HG02571 (cell line): ENCODE results near the gene TRIM39.
"Not testable (repeated sequence)": the region's sequence is repeated elsewhere in the genome, so short reads cannot be mapped to it uniquely, and the experiment has no call there.

Source experiments
- ATAC-seq: cut with Tn5 transposase; IDR thresholded peaks from one replicate; pipeline ENCODE4 v1.9.1; 2021; ENCODE audit warnings: mild to moderate bottlenecking, moderate library complexity; ENCODE audit not compliant: unreplicated experiment

The TRIM39 gene

DNA sequence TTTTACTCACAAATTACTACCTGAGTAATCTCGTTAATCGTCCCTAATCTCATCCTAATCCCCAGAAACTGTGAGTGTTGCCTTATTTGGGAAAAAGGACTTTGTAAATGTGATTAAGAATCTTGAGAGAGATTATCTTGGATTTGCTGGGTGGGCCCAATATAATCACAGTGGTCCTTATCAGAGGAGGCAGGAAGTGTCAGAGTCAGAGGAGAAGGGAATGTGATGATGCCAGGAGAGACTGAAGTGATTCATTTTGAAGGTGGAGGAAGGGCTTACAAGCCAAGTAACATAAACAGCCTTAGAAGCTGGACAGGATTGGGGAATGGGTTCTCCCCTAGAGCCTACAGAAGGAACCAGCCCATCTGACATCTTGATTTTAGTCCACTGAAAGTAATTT lies 34.9 kb downstream of the TRIM39 start:
- no peak for ATAC-seq

DNA sequence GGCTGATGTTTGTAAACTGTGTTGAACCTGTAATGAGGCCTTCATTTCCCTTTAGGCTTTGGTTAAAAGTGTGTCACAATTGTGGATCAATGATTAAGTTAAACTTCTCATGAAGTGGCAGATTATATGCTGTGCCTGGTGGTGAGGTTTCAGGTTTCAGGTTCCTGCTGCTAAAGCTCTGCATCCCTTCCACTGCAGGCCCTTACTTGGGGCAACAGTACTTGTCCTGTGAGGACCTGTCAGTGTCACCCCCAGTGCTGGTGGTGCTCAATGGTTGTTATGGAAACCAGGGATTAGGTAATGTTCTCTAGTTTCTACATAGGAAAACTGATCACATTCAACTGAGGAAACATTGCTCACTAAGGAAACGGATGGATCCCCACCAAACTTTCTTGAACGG lies 36.7 kb downstream of the TRIM39 start:
- no peak for ATAC-seq

DNA sequence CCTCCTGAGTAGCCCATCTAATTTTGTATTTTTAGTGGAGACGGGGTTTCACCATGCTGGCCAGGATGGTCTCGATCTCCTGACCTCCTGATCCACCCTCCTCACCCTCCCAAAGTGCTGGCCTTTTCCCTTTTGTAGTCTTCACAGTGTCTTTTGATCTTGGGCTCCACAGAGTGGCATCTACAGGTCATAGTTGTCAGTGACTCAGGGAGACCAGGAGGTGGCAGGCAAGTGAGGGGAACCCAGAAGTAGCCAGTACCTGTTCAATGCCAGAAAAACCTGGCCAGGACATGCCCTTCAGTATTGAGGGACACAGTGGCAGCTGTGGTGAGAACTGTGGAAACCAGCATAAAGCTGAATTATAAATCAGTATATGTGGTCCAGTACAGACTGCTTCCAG lies 37.9 kb downstream of the TRIM39 start:
- no peak for ATAC-seq

DNA sequence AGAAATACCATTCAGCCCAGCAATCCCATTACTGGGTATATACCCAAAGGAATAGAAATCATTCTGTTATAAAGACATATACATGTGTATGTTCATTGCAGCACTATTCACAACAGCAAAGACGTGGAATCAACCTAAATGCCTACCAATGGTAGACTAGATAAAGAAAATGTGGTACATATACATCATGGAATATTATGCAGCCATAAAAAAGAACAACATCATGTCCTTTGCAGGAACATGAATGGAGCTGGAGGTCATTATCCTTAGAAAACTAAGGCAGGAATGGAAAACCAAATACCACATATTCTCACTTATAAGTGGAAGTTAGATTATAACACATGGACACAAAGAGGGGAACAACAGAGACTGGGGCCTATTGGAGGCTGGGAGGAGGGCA lies 42.6 kb downstream of the TRIM39 start:
- ATAC-seq = not testable (repeated sequence)

DNA sequence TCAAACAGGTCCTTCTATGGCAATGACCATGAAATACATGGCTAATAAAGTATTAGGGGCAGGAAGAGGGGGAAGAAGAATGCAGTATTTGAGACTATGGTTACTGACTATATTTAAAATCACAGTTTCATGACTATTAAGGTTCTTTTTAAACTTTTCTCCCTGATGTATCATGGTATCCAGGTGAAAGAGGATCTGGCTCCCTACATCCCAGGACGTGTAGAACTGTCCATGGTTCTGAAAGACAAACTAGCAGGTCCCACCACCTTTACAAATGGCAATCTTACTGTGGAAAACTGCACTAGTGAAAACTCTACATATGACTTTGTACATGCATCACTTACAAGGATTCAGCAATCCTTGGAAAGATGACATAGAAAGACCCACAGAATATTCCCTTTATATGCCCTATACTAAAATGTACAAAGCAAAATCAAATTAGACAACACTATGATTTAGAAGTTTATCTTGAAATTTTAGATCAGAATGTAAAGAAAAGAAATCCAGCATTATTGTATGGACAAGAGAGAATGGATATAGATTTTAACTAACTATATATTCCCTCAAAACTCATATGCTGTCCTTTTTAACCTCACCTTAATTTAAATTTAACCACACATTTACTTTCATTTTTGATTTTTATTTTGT lies 51.7 kb downstream of the TRIM39 start:
- ATAC-seq = no peak

DNA sequence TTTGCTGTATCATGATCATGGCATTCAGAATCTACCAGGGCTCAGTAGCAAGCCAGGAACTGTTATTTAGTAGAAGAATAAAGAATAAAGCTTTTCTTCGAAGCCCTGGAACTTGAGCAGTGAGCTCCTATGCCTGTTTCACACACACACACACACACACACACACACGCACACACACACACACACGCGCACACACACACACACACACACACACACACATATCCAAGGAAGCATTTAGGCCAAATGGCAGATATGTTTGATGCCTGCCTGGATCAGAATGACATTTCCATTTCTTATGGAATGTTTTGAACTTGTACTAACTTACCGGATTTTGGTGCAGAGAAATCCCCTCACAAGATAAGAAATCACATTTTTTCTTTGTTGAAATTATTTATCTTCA lies 53.7 kb downstream of the TRIM39 start:
- ATAC-seq = no peak

DNA sequence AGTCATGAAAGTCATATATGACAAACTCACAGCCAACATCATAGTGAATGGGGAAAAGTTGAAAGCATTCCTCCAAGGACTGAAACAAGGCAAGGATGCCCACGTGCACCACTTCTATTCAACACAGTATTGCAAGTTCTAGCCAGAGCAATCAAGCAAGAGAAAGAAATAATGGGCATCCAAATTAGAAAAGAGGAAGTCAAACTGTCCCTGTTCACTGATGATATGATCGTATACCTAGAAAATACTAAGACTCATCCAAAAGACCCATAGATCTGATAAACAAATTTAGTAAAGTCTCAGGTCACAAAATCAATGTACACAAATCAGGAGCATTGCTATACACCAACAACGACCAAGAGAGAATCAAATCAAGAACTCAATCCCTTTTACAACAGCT lies 59.4 kb downstream of the TRIM39 start:
- ATAC-seq = no peak

DNA sequence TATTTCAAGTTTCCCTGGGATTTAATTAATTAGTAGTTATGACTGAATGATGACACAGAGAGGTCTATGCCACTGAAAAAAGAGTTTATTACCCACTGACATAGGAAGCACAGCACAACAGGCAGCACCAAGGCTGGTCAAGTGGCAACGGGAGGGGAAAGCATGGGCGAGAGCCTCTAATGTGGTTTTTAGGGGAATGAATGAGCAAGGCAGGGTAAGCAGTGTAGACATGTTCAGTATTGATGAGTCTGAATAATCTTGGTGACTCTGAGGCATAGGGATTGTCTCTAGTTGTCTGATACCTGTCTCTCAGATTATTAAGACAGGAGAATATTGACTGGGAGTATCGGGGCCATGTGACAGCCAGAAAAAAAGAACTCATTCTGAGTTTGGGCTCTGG lies 64.5 kb downstream of the TRIM39 start:
- no peak for ATAC-seq
